ENCODE data around the gene HAND1.

Gene HAND1

DNA sequence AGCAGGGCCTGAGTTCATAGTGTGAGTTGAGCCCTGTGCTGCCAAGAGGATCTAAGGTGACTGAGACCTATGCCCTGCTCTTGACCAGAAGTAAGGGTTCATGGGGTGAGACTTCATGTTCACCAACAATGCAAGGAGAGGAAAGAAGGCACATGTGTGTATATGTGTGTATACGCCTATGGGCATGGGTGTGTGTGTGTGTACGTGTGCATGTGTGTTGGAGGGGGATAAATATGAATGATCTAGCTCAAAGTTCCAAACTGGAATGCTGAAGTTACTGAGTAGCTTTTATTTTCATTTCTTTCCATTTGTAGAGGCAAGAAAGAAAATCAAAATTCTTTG lies 25.6 kb upstream of the HAND1 start:
- DNase-seq: no peak

DNA sequence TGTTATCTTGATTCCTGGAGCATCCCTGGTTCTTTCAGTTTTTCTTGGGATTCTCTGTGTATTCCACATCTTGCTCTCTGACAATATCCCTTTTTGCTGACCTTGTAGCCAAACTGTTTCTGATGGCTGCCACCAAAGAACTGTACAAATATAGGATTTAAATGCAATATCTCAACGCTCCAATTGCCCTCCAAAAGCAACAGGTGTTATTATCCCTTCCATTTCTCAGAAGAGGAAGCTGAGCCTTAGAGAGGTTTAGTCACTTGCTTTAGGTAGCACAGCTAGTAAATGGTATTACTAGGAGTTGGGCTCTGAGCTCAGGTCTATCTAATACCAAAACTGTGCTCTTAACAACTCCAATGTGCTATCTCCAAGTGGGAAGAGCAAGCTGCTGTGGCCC lies 24.2 kb upstream of the HAND1 start:
- DNase-seq: no peak

DNA sequence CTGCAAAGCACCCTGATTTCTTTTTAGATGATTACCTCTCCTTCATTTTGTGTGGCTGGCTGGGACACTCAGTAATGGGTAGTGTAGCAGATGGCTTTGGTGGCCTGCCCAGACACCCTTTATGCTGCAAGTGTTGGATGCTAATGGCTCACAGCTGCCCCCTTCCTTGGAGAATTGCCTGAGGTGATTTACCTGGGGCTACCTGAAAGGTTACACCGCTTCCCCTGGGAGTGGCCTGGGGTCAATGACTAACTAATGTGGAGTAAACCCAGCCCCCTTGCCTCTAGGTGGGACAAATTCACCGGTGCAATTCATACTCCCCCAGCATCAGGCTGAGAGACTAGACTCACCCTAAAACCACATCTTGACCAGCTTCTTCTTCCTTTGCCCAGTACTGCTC lies 23.5 kb upstream of the HAND1 start:
- DNase-seq: no peak

DNA sequence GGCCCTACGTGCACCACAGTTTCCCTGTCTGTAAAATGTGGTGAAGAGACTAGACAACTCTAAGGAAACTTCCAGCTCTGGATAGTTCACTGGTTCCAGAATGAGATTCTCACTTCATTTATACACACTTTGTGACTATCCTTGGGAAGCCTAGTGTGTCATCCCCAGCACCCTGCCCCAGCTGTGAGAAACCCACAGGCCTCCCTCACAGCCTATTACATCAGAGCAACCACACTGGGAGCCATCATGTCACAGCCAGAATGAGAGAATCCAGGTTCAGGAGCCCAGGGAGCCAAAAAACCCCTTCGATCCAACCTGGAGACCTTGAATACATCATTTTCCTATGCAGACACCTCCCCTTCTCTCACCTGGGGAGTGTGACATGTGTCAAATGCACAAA lies 21.0 kb upstream of the HAND1 start:
- no peak for DNase-seq

DNA sequence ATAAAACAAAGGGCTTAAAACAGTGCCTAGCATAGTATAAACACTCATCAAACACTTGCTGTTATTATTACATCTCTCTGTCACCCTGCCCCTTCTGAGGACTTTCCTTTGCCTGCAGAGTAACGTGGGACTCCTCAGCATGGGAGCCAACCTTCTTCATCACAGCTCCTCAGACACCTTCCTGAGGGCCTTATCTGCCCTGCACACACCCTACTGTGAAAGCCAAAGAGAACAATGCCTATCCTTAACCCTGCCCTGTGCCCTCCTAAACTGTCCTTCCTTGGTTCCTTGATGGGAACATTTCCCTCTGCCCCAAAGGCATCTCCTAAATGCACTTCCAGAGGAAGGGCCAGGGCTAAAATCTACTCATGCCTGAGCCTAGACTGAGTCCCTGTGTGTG lies 20.6 kb upstream of the HAND1 start:
- no peak for DNase-seq

DNA sequence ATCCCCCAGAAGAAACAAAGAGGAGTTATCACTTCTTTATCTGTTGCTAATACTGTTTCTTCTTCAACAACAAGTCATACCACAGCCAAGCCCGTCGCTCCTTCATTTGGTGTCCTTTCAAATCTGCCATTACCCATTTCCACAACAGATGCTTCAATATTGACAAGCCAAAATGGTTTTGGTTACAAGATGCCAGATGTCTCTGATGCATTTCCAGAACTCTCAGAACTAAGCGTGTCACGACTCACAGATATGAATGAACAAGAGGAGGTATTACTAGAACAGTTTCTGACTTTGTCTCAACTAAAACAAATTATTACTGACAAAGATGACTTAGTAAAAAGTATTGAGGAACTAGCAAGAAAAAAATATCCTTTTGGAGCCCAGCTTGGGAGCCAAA lies 16.0 kb upstream of the HAND1 start:
- DNase-seq: no peak

DNA sequence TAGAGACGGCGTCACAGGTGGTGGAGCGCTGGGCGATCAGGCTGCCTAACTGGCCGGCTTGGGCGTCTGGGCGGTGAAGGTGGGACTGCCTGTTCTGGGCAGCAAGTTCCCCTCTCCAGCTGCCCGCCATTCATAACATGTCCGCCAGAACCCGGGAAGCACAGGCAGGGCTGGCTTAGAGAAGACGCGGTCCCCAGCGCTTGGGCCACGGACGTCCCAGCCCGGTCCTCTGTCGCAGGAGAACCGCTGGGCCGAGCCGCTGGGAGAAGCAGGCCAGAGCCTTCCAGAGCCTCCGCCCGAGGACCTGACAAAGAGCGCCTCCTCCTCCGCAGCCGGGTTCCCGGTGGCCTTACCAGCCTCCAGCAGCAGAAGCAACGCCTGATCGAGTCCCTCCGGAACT lies 15.2 kb upstream of the HAND1 start:
- DNase-seq: no peak

DNA sequence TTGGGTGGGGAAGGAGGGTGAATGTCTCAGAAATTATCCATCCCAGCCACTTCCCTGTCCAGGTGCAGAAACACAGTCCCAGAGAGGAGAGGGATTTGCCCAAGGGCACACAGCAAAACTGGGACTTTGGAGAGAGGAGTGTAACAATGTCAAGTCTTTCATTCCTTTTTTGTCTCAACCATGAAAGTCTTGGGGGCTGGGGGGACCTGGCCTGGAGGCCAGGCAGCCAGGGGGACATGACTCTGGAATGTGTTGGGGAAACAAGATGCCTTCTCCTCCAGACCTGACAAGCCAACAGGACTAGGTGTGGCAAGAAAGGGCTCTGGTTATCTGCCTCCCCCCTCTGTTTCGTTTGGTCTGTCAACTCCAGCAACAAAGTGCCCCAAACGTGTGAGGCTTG lies 13.9 kb upstream of the HAND1 start:
- DNase-seq: no peak

DNA sequence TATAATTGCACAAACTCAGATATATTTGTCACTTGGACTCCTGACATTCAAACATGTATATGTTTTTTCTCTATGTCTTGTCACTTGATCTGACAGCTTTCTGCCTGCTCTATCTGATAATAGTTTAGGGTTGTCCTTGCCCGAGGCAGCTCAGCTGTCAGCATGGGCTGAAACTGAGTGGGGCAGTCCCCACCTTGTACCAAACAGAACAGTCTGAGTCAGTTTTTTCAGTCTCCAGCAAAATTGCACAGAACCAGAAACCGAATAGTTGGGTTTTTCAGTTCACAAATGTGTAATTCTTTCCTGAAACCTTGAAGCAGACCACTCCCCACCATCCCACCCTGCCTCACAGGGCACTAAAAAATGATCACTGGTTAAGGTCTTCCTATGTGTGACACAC lies 9.5 kb upstream of the HAND1 start:
- no peak for DNase-seq

DNA sequence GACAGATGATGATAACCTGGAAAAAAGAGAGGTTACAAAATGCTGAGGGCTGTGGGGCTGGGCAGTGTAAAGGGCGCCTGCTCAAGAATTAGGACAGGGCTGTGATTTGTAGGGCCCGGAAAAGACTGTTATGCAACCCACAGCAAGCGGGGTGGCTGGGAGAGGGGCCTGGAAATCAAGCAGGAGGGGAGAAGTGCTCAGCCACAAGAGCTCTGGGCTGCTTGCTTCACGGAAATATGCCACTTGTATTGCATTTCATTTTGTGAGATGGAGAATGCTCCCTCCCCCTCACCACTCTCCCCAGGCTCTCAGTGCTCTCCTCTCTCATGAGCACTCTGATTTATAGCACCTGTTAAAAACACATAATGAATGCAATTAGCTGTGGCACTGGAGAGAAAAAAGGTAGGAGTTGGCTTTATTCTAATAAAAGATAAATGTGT lies 8.4 kb upstream of the HAND1 start:
- peak; percentile 51 to 84 for DNase-seq

DNA sequence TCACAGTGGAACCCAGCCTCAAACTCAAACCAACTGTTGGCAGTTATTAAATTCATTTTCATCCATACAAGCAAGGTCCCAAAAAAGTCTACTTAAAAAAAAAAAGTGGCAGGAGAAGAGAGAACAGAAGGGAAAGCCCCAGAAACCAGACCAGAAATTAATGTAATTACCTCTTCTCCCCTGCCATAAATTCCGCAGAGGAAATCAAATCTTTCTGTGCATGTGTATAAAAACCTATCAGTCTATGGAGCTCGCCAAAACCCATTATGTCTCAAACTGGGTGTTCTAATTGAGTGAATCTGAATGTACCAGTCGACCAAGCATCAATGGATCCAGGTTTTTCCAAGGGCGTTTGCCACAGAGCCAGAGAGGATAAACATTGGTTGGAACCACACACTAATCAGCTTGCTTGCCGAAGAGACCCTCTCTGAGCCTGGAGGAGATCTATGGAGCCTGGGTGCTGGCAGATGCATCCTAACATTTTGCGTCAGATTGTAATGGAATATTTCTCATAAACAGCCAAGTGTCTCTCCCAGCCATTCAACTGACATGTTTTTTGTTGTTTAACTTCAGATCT lies 7.9 kb upstream of the HAND1 start:
- DNase-seq: no peak

DNA sequence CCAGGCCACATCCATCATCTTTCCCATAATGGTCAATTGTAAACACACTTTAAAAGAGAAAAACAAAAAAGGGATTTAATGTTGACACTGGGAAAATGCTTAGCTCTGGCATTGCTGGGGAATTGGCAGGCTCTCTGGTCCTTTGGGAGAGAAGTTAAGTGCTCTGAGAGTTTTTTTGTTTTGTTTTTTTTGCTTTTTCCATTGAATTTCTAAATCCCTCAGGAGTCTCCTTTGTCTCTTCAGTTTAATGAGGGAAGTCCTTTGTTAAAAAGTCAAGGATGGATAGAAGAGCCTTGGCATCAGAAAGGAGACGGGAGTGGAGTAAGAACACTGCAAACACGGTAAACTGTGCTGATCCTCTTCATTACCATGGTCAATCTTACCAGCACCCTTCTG lies 7.1 kb upstream of the HAND1 start:
- peak in 1 of 2 experiments; percentile 72 for DNase-seq

DNA sequence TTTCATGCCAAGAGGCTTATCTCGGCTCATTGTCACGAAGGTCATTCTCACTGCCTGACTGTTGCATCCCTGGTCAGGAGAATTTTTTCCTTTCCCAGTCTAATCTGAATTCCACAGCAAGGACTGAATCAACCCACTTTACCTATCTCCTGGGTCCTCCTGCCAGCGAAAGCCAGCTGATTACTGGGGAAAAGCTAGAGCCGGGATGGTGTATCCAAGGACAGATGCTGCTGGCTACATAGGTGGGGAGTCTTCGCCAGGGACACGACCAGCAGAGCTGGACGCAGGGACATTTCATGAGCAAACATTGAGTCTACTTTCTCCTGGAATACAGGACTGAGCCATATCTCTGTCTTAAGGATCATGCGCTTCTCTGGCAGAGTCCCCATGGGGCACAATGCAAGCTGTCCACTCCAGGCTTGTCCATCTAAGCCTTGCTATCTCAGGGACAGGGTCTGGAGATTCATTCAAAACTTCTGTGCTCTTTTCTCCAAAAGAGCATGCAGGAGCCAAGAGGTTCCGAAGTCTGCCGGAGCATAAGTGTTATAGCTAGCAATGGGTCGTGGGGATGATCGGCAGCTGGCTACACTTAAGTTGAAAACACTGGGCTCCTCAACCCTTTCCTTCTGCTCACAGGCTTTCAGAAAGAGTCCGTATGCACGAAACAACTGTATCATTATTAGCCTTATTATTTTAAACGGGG lies 6.5 kb upstream of the HAND1 start:
- peak in 1 of 2 experiments; percentile 72 for DNase-seq

DNA sequence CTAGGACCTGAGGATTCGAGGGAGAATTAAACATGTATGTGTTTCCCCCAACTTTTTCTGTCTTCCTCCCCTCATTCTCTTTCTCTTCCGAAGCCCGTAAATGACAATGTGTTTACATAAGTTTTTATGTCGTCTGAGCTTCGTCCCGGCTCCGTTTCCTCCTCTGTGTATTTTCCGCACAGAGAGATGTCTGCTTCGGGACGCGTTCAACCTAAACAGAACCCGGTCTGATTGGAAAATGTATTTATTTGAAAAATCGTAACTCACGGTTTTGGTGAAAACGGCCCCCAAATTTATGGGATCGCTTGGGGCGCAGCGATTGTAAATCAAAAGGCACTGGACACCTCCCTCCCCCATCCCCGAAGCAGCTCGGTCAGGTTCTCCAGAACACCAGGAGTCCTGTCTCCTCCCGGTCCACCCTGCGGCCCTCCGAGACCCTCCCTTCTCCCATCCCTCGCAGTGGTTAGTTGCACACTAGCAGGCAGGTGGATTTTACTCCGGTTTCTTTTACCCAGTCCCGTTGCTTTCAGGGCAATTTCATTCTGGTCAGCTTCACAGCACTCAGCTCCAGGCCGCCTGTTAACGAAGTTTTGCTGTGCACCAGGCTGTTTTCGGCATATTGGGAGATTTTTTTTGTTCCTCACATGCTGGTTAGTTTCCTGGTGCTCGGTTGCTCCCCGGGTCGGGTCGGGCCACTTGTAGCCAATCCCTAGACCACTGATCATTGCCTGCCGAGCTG lies 5.8 kb upstream of the HAND1 start:
- no peak for DNase-seq

DNA sequence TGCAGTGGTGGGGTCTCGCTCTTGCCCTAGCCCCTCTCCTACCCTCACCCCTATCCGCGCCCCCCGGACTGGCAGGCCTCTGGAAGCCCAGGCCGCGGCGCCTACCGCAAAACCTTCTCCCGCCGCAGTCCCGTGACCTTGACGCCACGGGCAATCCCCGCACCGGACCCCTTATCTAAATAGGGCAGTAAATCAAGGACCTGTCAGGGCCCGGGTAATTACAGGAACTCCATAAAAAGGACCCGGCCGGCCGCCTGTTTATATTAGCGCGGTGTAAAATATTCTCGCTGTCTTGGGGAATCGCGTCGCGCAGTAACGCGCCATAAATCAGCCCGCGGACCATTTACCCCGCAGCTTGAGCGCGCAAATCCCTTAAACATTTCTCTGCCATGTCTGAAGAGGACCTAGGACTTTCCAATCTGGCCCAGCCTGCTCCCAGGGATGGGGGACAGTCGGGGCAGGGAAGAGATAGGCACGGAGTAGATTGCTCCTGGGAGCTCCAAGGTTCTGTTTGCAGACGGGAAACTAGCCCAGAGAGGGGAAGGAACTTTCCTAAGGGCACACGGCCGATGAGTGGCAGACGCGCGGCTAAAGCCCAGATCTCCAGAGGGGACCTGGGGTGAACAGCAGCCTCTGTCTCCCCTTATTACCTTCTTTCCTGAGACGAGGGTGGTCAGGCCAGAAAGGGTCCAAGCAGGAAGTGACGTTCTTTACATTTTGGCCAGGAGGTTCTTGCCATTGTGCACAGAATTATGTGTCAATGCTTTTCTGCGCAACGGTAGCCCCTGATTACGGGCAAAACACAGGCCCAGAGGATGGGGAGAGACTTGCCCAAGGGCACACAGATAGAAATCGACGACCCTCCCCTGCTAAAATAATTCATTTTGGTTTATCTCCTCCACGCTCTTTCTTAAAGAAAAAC lies 4.8 kb upstream of the HAND1 start:
- DNase-seq: no peak

DNA sequence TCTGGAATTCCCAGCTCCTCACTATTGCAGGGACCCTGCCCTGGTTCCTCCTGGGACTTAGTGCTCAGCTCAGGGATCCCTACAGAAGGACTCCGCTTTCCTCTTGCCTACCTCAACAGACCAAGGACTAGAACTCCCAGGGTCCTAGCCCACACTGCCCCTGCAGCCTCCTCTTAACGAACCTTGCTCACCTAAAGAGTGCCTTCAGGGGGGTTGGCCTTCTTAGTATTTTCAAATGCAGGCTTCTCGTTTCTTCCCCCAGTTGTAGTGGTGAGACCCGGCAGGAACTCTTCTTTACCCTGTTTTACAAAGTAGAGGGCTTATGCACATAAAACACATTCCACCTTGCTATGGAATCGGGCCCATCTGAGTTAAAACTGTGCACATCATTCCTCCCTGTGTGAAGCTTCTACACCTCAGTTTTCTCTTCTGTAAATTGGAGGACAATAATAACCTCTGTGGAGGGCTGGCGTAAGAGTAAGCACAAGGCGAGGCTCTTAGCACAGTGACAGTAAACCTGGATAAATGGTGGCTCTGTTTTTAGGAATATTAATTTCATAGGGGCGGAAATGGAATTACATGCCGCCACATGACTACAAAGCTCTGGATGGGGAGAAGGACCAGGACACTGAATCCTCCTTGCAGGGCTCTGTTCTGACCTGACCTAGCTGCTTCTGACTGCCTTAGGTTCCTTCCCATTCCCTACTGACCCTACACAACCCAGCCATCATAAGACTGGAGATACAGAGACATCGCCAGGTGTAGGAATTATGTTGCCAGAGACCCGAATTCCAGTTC lies 3.8 kb upstream of the HAND1 start:
- DNase-seq: no peak

DNA sequence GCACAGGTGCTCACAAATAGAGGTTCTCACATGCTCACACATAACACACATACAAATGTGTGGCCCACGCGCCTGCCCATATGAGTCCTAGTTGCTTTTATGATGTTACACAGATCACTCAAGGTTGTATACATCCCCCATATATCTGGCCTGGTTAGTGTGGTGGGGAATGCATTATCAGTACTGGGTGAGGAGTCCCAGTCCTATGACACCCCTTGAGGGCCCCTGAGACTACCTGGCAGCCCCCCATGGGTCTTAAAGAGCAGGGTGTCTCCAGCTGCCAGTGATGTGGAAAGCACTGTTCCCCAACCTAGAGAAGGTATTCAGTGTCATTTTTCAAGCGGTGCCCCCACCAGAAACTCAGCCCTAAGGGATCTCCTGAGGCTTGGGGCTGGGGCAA lies 2.8 kb upstream of the HAND1 start:
- no peak for DNase-seq

DNA sequence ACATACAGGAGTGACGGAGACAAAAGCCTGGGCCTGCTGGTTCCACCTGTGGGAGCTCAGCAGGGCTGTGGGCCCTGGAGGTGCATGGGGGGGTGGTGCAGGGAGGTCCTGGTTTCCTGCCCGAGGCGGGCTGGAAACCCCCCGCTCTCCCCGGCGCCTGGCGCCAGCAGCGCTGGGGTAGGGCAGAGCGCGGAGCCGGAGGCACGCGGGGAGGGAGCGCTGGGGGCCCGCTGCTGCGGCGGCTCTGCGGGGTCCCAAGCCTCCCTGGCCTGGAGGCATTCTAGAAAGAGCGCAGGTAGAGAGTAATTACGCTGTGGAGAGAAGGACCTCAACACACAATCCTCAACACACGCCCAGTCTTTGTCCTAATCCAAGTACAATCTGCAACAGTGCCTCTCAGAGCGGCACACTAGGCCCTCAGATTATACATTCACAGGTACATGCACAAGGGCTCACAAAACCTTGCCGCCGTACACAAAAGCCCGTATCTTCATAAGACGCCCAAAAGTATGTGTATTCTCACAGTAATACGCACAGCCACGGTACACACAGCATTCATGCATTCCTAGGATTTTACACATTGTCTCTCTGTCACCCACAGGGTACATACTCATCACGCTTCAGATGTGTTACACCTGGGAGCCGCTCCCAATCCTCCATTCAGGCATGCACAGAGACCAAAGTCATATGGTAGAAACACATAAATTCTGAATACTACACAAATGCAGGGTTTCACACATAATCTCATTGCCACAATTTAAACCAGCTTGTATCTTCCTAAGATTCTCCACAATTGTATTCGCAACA lies 2.1 kb upstream of the HAND1 start:
- DNase-seq: no peak

DNA sequence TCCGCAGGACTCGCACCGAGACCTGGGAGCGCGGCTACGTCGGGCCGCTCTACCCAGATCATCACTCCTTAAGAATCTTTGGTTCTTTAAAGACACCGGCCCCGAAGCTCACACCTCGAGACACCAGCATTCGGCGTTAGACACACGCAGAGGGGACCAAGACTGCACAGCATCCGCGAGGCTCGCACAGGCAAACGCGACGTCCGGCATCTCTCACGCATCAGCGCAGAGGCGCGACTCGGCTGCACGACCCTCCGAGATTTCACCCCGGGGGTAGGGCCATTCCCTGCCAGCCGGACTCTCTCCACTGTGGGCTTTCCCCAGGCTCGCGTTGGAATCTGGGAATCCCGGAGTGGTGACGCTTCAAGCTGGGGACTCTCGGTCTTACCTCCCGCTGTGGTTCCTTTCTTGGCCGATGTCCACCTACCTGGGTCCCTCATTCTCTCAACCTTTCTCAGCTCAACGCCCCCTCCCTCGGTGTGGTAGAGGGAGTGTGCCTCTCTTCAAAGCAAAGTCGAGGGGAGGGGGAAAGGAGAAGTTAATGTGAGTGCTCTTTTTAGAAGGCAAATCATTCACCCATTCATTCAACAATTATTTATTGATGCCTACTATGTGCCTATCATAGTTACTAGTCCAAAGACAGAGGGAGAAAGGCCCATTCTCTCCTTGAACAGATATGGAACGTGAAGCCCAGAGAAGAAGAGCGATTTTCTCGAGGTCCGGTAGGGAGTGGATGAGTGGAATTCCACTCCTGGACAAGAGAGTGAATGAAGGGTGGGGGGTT lies 1.3 kb upstream of the HAND1 start:
- DNase-seq: no peak

DNA sequence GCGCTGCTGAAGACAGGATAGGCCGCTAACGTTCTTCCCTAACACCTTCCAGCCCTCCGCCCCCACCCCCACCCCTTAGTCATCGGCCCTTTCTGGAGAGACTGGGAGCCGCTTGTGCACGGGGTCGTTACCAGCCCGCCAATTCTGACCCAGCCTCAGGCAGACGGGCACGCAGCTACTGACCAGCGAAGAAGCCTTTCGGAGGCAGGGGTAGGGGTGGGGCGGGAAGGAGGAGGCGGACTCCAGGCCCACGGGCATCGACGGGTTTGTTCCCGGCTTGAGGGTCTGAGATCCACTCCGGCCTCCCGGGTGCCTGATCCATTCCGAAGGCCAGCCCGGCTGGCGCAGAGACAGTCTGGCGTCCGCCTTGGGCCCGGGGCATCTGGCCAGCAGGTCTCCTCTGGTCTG lies 729 bp upstream of the HAND1 start:
- DNase-seq: no peak

All from NCI-H187 (cell line).